ENCODE results near the gene TMEM229A. TPM values are rescaled to one million over a fixed set of nuclear protein-coding genes. Genes with fewer than 3 reads are reported as not detected.

TMEM229A gene
- total and polyA plus RNA-seq, 10 of the 15 experiments (the other 5 are each of a cell fraction or from before 2014, with no cell fraction given): not detected

GRCh38 chr7:123999703-124000102, 33.2 kb downstream of the TMEM229A start:
- TF ChIP-seq HDAC2 (IDR thresholded peaks at IDR 0.05) (no peak), POLR2AphosphoS5 (IDR thresholded peaks at IDR 0.05; ENCODE audit: low read length) (no peak), TAF1 (IDR thresholded peaks at IDR 0.05; ENCODE audit: borderline replicate concordance, low read depth, low read length) (no peak), WRNIP1 (IDR thresholded peaks at IDR 0.05; ENCODE audit: borderline replicate concordance, low read depth, low read length) (no peak), PML (IDR thresholded peaks at IDR 0.05; ENCODE audit: low read length) (no peak), BMI1 (IDR thresholded peaks at IDR 0.05; ENCODE audit: borderline replicate concordance) (no peak), NFYA (IDR thresholded peaks at IDR 0.05; ENCODE audit: borderline replicate concordance, low read depth, low read length) (no peak), NFIC (IDR thresholded peaks at IDR 0.05; ENCODE audit: low read depth, low read length) (no peak), RELB (IDR thresholded peaks at IDR 0.05; ENCODE audit: low read depth) (no peak), DPF2 (IDR thresholded peaks at IDR 0.05) (no peak), ZNF384 (IDR thresholded peaks at IDR 0.05; ENCODE audit: borderline replicate concordance, low read depth, low read length) (no peak), MTA3 (IDR thresholded peaks at IDR 0.05; ENCODE audit: borderline replicate concordance, low read length) (no peak), SMAD1 (IDR thresholded peaks at IDR 0.05; ENCODE audit: low read depth, partially characterized antibody) (no peak), SIN3A (IDR thresholded peaks at IDR 0.05; ENCODE audit: low read depth, low read length) (no peak), KLF5 (IDR thresholded peaks at IDR 0.05; ENCODE audit: partially characterized antibody) (no peak), NBN (IDR thresholded peaks at IDR 0.05) (no peak)
- TF ChIP-seq, protein P1, sequence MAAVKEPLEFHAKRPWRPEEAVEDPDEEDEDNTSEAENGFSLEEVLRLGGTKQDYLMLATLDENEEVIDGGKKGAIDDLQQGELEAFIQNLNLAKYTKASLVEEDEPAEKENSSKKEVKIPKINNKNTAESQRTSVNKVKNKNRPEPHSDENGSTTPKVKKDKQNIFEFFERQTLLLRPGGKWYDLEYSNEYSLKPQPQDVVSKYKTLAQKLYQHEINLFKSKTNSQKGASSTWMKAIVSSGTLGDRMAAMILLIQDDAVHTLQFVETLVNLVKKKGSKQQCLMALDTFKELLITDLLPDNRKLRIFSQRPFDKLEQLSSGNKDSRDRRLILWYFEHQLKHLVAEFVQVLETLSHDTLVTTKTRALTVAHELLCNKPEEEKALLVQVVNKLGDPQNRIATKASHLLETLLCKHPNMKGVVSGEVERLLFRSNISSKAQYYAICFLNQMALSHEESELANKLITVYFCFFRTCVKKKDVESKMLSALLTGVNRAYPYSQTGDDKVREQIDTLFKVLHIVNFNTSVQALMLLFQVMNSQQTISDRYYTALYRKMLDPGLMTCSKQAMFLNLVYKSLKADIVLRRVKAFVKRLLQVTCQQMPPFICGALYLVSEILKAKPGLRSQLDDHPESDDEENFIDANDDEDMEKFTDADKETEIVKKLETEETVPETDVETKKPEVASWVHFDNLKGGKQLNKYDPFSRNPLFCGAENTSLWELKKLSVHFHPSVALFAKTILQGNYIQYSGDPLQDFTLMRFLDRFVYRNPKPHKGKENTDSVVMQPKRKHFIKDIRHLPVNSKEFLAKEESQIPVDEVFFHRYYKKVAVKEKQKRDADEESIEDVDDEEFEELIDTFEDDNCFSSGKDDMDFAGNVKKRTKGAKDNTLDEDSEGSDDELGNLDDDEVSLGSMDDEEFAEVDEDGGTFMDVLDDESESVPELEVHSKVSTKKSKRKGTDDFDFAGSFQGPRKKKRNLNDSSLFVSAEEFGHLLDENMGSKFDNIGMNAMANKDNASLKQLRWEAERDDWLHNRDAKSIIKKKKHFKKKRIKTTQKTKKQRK (IDR thresholded peaks at IDR 0.05; ENCODE audit: low read depth, low read length): no peak
- intact Hi-C loops (cut with micrococcal nuclease; ENCODE audit: unreplicated experiment): no loop called here
- no peaks in the 10 kb centered on the region for H3K27me3 ChIP-seq (replicated peaks in 1 of 2; ENCODE audit: control insufficient read depth in 2 of 2, insufficient read depth in 2 of 2, low read length in 1 of 2)
- no peak overlapping the region for H3K9ac ChIP-seq (ENCODE audit: control insufficient read depth, insufficient read depth, low read length)
- POLR2A ChIA-PET: no interaction called here
- H3K4me1 ChIP-seq (ENCODE audit: control insufficient read depth, insufficient read depth, low read length): no peaks in the 10 kb centered on the region
- H3K4me2 ChIP-seq (ENCODE audit: control insufficient read depth, insufficient read depth): no peak overlapping the region
- DNase-seq (ENCODE audit: low read depth, low spot score) (no peak), ATAC-seq (no peak), FAIRE-seq (no peak)
- CTCF ChIA-PET: no interaction called here
- in situ Hi-C loops (cut with MboI): no loop called here
- BruUV-seq (replicated peaks): no TSS peak
- H4K20me1 ChIP-seq (ENCODE audit: control insufficient read depth, insufficient read depth): no peaks in the 10 kb centered on the region
- H3K36me3 ChIP-seq (ENCODE audit: control insufficient read depth in 2 of 2, insufficient read depth in 2 of 2, low read length in 1 of 2): no peaks in the 10 kb centered on the region
- 53% methylated on average over 3 of the region's 3 CpGs for WGBS (ENCODE audit: insufficient coverage, insufficient replicate concordance, low lambda C conversion rate, missing lambda C conversion rate)
- RAD21 ChIA-PET (ENCODE audit: unreplicated experiment): no interaction called here
- no peak overlapping the region for H2AFZ ChIP-seq (ENCODE audit: control insufficient read depth, low read depth, low read length)
- H3K27ac ChIP-seq (ENCODE audit: control insufficient read depth, insufficient read depth): no peak overlapping the region
- no peaks in the 10 kb centered on the region for H3K79me2 ChIP-seq (ENCODE audit: control insufficient read depth, insufficient read depth, low read length)
- H3K4me3 ChIP-seq: no peak overlapping the region
- SMC1A ChIA-PET (ENCODE audit: uncharacterized antibody, unreplicated experiment): interaction anchor here (0.6 kb wide), 1 partner anchor 84 kb away, joined by 3 read pairs; no protein-coding TSS in a partner anchor
- H3K9me3 ChIP-seq (replicated peaks; ENCODE audit: control insufficient read depth, insufficient read depth, low read length): no peaks in the 10 kb centered on the region
